Gastroesophageal sphincter (tissue), 4 donors: ENCODE results near the gene RAMAC. TPM values are rescaled to one million over a fixed set of nuclear protein-coding genes. Genes with fewer than 3 reads are reported as not detected.
"Not testable (repeated sequence)": the region's sequence is repeated elsewhere in the genome, so short reads cannot be mapped to it uniquely, and the experiment has no call there.

Source experiments
- ATAC-seq: fragments of 150-250 bp; one replicate; pipeline ENCODE4 v1.9.1; 2016; ENCODE audit warnings: mild to moderate bottlenecking, moderate library complexity
- H3K27ac ChIP-seq, 4 donors: fragments of 200-600 bp; sonication (generic) in 3 of 4; 1 replicate in 3 of 4; 2 replicates in 1 of 4; pipeline ENCODE4 v1.5.1; 2016 to 2019
- H3K27me3 ChIP-seq: fragments of 200-600 bp; sonication (generic); one replicate; pipeline ENCODE4 v1.5.1; 2019
- H3K36me3 ChIP-seq, 2 donors: fragments of 200-600 bp; sonication (generic); one replicate each; pipeline ENCODE4 v1.5.1; 2019; ENCODE audit warnings: control low read depth in 1 of 2
- H3K4me1 ChIP-seq, 3 donors: fragments of 200-600 bp; sonication (generic); 1 replicate in 2 of 3; 2 replicates in 1 of 3; pipeline ENCODE4 v1.5.1; 2016 to 2019; ENCODE audit warnings: control low read depth in 2 of 3
- H3K4me3 ChIP-seq, 2 donors: fragments of 200-600 bp; sonication (generic); one replicate each; pipeline ENCODE4 v1.5.1; 2019; ENCODE audit warnings: mild to moderate bottlenecking in 1 of 2, moderate library complexity in 1 of 2
- H3K9me3 ChIP-seq, 3 donors: fragments of 200-600 bp; sonication (generic); one replicate each; pipeline ENCODE4 v1.5.1; 2017 to 2019; ENCODE audit warnings: control low read depth in 2 of 3
- CTCF ChIP-seq, 4 experiments: fragments of 200-600 bp in 2 of 4; fragments of 450-650 bp in 2 of 4; sonication (generic) in 1 of 4; IDR thresholded peaks; one replicate each; pipeline ENCODE4 v1.5.1; 2017 to 2019; ENCODE audit warnings: antibody characterized with exemption in 4 of 4, mild to moderate bottlenecking in 2 of 4, moderate library complexity in 2 of 4
- EP300 ChIP-seq: sonication (generic); formaldehyde crosslinking; IDR thresholded peaks from one replicate; pipeline ENCODE4 v1.6.1; 2017; ENCODE audit warnings: antibody characterized with exemption, mild to moderate bottlenecking
- POLR2A ChIP-seq, 2 donors: fragments of 450-650 bp; IDR thresholded peaks; one replicate each; pipeline ENCODE4 v1.6.1; 2017; ENCODE audit warnings: antibody characterized with exemption in 2 of 2, mild to moderate bottlenecking in 2 of 2, moderate library complexity in 1 of 2
- POLR2AphosphoS5 ChIP-seq: sonication (generic); formaldehyde crosslinking; IDR thresholded peaks from one replicate; pipeline ENCODE4 v1.6.1; 2017; ENCODE audit warnings: antibody characterized with exemption
- WGBS, 2 donors: methylation state at CpG; one replicate each; pipeline ENCODE4 v1.1.5; 2018; ENCODE audit warnings: low coverage in 1 of 2; 5-methylcytosine and 5-hydroxymethylcytosine counted together
- total RNA-seq, 4 donors: library from RNA; depleted of rRNA; stranded (reverse); fragments of >200 nt; gene quantifications; one replicate each; pipeline ENCODE4 v1.1.0, GENCODE V29; 2016

Gene RAMAC
- 10 to 100 TPM; 15.9 to 29.1 (median 19.7) TPM for total RNA-seq

- TF ChIP-seq CTCF (IDR thresholded peaks at IDR 0.05): no peak
- peak in 1 of 2 donors; percentile 31 for TF ChIP-seq POLR2A (IDR thresholded peaks at IDR 0.05)
- peak; percentile 97 for ATAC-seq
- Histone ChIP-seq H3K9me3 (no peaks in the 10 kb centered on the region), H3K27ac (peak within 1 kb of the TSS; percentile 13 to 80 (median 78)), H3K27me3 (no peaks in the 10 kb centered on the region), H3K4me3 (peak within 1 kb of the TSS; percentile 82 to 97), H3K36me3 (peaks cover 0 to 23% of the 10 kb centered on the region in 2 donors), H3K4me1 (peaks cover 3 to 26% (median 10%) of the 10 kb centered on the region in 3 donors)
- 3 to 9% methylated on average over 5 to 6 of the region's 45 CpGs for WGBS, 2 donors
Observed at GRCh38 chr15:82985688-82986441, at the start of gene RAMAC. Gene RAMAC, plus strand, starts transcription at chr15:82986210. Its CDS starts 2,809 bp downstream, at chr15:82989019.

- TF ChIP-seq POLR2A (IDR thresholded peaks at IDR 0.05): no peak
- no peak for TF ChIP-seq CTCF (IDR thresholded peaks at IDR 0.05)
- no peak for TF ChIP-seq EP300
- TF ChIP-seq POLR2AphosphoS5: no peak
- Histone ChIP-seq H3K4me1 (no peaks in the 10 kb centered on the region), H3K27ac (no peak overlapping the region), H3K4me3 (no peak overlapping the region), H3K36me3 (no peaks in the 10 kb centered on the region), H3K9me3 (no peaks in the 10 kb centered on the region), H3K27me3 (no peaks in the 10 kb centered on the region)
- no peak for ATAC-seq
- 48 to 63% methylated on average over 1 to 2 of the region's 4 CpGs for WGBS, 2 donors
Observed at GRCh38 chr15:82936966-82937711, 48.9 kb upstream of the RAMAC start.

- no peak overlapping the region for H3K4me3 ChIP-seq
- no peaks in the 10 kb centered on the region for H3K9me3 ChIP-seq
- H3K27ac ChIP-seq: no peak overlapping the region
- H3K36me3 ChIP-seq: no peaks in the 10 kb centered on the region
- H3K27me3 ChIP-seq: no peaks in the 10 kb centered on the region
- TF ChIP-seq POLR2A (IDR thresholded peaks at IDR 0.05) (no peak), CTCF (IDR thresholded peaks at IDR 0.05) (no peak), EP300 (no peak), POLR2AphosphoS5 (no peak)
- 71 to 95% methylated on average over 3 to 4 of the region's 5 CpGs for WGBS, 2 donors
- no peak for ATAC-seq
- no peaks in the 10 kb centered on the region for H3K4me1 ChIP-seq
Observed at GRCh38 chr15:82937712-82938058, 48.3 kb upstream of the RAMAC start.

GRCh38 chr15:82939678-82940077 lies 46.3 kb upstream of the RAMAC start:
- not testable (repeated sequence) for H3K9me3 ChIP-seq, H3K27ac ChIP-seq, H3K27me3 ChIP-seq, H3K4me1 ChIP-seq, H3K4me3 ChIP-seq, ATAC-seq, H3K36me3 ChIP-seq
- 83 to 94% methylated on average over 2 to 6 of the region's 6 CpGs for WGBS, 2 donors

- no peaks in the 10 kb centered on the region for H3K36me3 ChIP-seq
- no peak for ATAC-seq
- no peak for TF ChIP-seq EP300
- TF ChIP-seq CTCF (IDR thresholded peaks at IDR 0.05): no peak
- TF ChIP-seq POLR2AphosphoS5: no peak
- TF ChIP-seq POLR2A (IDR thresholded peaks at IDR 0.05): no peak
- H3K9me3 ChIP-seq: no peaks in the 10 kb centered on the region
- no peak overlapping the region for H3K4me3 ChIP-seq
- 76 to 100% methylated on average over 3 to 7 of the region's 8 CpGs for WGBS, 2 donors
- no peaks in the 10 kb centered on the region for H3K27me3 ChIP-seq
- no peak overlapping the region for H3K27ac ChIP-seq
- no peaks in the 10 kb centered on the region for H3K4me1 ChIP-seq
Observed at GRCh38 chr15:82942691-82943090, 43.3 kb upstream of the RAMAC start.
